GM12873 (cell line): Measurements from ENCODE around the gene CEP152.

ENCODE experiments used
- TF ChIP-seq, protein P1 (sequence below): IDR thresholded peaks from 2 replicates; pipeline ENCODE4 v1.5.1; 2012; ENCODE audit warnings: low read depth, mild to moderate bottlenecking, moderate library complexity, low read length, control low read depth; ENCODE audit not compliant: insufficient read depth; ENCODE audit errors: missing control alignments

Gene CEP152

DNA sequence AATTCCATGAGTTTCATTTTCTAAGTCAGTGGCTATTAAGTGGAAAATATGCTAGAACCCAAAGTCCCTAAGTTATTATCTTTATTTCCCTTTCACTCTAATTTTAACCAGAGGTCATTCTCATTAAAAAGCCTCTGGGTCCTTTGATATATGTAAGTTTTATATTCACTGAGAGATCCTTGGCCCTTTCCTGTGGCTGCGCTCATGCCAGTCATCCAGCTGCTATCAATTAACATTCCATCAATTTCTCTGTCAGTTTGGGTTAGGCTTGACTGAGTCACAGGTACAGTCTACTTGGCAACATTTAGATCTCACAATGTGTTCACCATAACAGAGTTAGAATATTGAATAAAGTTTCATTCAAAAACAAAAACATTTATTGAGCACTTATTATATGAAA lies 107.3 kb downstream of the CEP152 start:
- TF ChIP-seq, protein P1, sequence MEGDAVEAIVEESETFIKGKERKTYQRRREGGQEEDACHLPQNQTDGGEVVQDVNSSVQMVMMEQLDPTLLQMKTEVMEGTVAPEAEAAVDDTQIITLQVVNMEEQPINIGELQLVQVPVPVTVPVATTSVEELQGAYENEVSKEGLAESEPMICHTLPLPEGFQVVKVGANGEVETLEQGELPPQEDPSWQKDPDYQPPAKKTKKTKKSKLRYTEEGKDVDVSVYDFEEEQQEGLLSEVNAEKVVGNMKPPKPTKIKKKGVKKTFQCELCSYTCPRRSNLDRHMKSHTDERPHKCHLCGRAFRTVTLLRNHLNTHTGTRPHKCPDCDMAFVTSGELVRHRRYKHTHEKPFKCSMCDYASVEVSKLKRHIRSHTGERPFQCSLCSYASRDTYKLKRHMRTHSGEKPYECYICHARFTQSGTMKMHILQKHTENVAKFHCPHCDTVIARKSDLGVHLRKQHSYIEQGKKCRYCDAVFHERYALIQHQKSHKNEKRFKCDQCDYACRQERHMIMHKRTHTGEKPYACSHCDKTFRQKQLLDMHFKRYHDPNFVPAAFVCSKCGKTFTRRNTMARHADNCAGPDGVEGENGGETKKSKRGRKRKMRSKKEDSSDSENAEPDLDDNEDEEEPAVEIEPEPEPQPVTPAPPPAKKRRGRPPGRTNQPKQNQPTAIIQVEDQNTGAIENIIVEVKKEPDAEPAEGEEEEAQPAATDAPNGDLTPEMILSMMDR, result no peak

DNA sequence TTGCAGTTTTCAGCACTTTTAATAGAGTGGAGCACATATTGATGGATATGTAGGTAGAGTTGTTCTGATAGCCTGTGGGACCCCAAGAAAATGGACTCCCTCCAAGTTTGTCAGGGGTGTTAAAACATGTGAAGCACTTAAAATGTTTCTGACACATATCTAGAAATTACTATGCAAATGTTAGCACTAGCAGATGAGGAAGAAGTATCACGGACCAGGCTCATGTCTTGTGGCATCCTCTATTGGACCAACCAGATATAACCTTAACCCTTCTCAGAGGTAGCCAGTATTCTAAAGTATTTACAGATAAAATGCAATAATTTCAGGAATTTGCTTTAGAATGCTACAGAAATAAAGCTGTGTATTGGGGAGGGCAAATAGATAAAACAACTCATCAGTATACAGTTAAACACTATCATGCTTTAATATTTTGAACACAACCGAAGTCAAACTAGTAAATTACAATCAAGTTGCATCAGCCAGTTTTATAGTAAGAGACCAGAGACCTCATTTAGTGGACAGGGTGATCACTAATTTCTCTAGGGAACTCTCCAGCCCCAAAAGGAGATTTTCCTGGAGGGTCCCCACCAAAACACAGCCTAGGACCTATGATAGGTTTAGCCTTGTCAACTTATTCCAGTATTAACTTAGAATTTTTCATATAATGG lies 108.2 kb downstream of the CEP152 start:
- TF ChIP-seq, protein P1, result no peak

DNA sequence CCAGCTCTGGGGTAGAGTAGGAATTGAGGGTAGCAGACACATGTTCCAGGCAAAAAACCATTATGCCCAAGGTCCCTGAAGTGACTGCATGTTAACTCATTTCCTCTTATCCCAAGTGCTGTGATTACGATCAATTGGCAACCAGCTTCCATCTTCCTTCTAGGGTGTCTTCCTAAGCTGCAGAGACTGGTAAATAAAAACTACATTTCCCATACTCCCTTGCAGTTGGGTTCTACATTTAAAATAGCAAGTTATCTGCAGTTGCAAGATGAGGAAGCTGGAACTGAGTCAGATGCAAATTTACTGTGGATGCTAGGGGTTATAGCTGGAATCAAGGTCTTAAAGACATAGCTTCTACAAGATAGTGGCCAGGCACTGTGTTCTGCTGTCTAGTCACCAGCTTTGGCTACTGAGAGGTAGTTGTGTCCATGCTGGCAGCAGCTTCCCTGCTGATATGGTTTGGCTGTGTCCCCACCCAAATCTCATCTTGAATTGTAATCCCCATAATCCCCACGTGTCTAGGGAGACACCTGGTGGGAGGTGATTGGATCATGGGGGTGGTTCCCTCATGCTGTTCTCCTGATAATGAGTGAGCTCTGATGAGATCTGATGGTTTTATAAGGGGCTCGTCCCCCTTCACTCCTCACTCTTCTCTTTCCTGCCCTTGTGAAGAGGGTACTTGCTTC lies 114.1 kb downstream of the CEP152 start:
- TF ChIP-seq, protein P1, result no peak

DNA sequence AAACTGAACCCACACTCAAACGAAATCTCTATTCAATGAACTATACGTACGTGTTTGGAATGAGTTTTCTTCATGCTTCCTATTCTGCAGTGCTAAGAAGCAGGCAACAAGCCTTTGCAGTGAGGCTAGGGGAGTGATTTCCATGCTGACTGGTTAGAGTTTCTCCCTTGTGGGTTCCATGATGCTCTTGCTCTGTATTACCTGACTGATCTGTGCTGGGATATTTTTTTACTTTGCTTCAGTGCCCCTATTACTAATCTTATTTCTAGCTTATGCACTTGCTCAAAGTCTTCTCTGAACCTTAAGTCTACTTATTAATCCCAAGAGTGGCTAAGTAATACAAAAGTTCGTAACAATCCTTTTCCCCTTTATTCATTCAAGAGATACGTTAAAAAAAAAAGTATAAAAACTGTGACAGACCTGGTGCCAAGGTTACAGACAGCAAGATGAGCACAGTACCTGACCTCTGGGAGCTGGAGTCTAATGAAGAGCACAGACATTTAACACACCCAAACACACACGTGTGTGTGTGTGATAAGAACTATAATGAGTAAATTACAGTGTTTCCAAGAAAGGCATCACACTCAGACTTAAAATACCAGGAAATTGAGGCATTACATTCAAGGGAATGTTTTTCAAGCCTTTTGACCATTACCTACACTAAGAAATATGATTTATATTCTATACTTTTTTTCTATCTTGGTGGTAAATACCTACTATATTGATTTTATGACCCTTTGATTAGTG lies 114.9 kb downstream of the CEP152 start:
- TF ChIP-seq, protein P1, result no peak

- TF ChIP-seq, protein P1, result no peak
Observed at GRCh38 chr15:48695088-48695826, 115.6 kb downstream of the CEP152 start.

GRCh38 chr15:48693484-48693883 lies 117.4 kb downstream of the CEP152 start:
- TF ChIP-seq, protein P1, result no peak
